GM23248 (cell line): ENCODE results near the gene NIN. TPM values are rescaled to one million over a fixed set of nuclear protein-coding genes. Genes with fewer than 3 reads are reported as not detected.

Source experiments
- DNase-seq: peaks from one replicate; pipeline ENCODE4 v3.0.0-alpha.2; 2015
- H2AFZ ChIP-seq: fragments of 200-600 bp; sonication (generic); 2 replicates; pipeline ENCODE4 v1.6.1; 2016; ENCODE audit warnings: antibody characterized with exemption
- H3F3A ChIP-seq: fragments of 200-600 bp; sonication (generic); 2 replicates; pipeline ENCODE4 v1.6.1; 2016; ENCODE audit warnings: mild to moderate bottlenecking, antibody characterized with exemption, mixed run types; ENCODE audit not compliant: insufficient read depth
- H3K27ac ChIP-seq: fragments of 200-600 bp; sonication (generic); 2 replicates; pipeline ENCODE4 v1.5.1; 2016; ENCODE audit warnings: mild to moderate bottlenecking
- H3K27me3 ChIP-seq: fragments of 200-600 bp; sonication (generic); replicated peaks from 2 replicates; pipeline ENCODE4 v1.6.1; 2016; ENCODE audit warnings: mild to moderate bottlenecking; ENCODE audit not compliant: insufficient read depth
- H3K36me3 ChIP-seq: fragments of 200-600 bp; sonication (generic); 2 replicates; pipeline ENCODE4 v1.6.1; 2016; ENCODE audit warnings: low read depth, mild to moderate bottlenecking
- H3K4me1 ChIP-seq: fragments of 200-600 bp; sonication (generic); 2 replicates; pipeline ENCODE4 v1.6.1; 2016; ENCODE audit warnings: mild to moderate bottlenecking; ENCODE audit not compliant: insufficient read depth
- H3K4me2 ChIP-seq: fragments of 200-600 bp; sonication (generic); one replicate; pipeline ENCODE4 v1.6.1; 2016; ENCODE audit warnings: mild to moderate bottlenecking; ENCODE audit not compliant: unreplicated experiment
- H3K4me3 ChIP-seq: fragments of 200-600 bp; sonication (generic); 2 replicates; pipeline ENCODE4 v1.5.1; 2016; ENCODE audit warnings: mild to moderate bottlenecking
- H3K79me2 ChIP-seq: fragments of 200-600 bp; sonication (generic); 2 replicates; pipeline ENCODE4 v1.6.1; 2016; ENCODE audit warnings: mild to moderate bottlenecking; ENCODE audit not compliant: insufficient read depth
- H3K9ac ChIP-seq: fragments of 200-600 bp; sonication (generic); 2 replicates; pipeline ENCODE4 v1.6.1; 2016; ENCODE audit warnings: mild to moderate bottlenecking
- H3K9me2 ChIP-seq: fragments of 200-600 bp; sonication (generic); 2 replicates; pipeline ENCODE4 v1.6.1; 2016; ENCODE audit warnings: mixed run types, mild to moderate bottlenecking, moderate library complexity; ENCODE audit not compliant: insufficient read depth
- H3K9me3 ChIP-seq: fragments of 200-600 bp; sonication (generic); one replicate; pipeline ENCODE4 v1.6.1; 2017; ENCODE audit warnings: low read depth
- H4K20me1 ChIP-seq: fragments of 200-600 bp; sonication (generic); 2 replicates; pipeline ENCODE4 v1.6.0; 2016; ENCODE audit not compliant: insufficient read depth
- EZH2 ChIP-seq: fragments of 200-600 bp; sonication (generic); IDR thresholded peaks from 2 replicates; pipeline ENCODE4 v1.6.1; 2018; ENCODE audit warnings: antibody characterized with exemption, mild to moderate bottlenecking; ENCODE audit not compliant: insufficient read depth, poor library complexity, severe bottlenecking
- EZH2phosphoT487 ChIP-seq: fragments of 200-600 bp; sonication (generic); IDR thresholded peaks from 2 replicates; pipeline ENCODE4 v1.6.1; 2018; ENCODE audit warnings: antibody characterized with exemption, moderate library complexity, mild to moderate bottlenecking, low read depth; ENCODE audit not compliant: insufficient read depth
- WGBS, 2 experiments: methylation state at CpG; one replicate each; pipeline ENCODE4 v1.1.6; 2015 to 2017; ENCODE audit warnings: low lambda C conversion rate in 2 of 2, low coverage in 1 of 2; ENCODE audit errors: missing lambda C conversion rate in 2 of 2; 5-methylcytosine and 5-hydroxymethylcytosine counted together
- in situ Hi-C: fragments of 300-500 bp; cut with MboI; formaldehyde crosslinking; loops from 2 replicates; pipeline ENCODE4 v1.15.0; 2020
- polyA plus RNA-seq: library from polyadenylated mRNA; unstranded; fragments of >200 nt; fragmentation: Nextera tagmentation; extraction: Ambion mirVana; gene quantifications from 2 replicates; pipeline ENCODE4 v1.2.1, GENCODE V29; 2016
- total RNA-seq: library from RNA; depleted of rRNA; stranded (reverse); fragments of >200 nt; shearing (Covaris generic); gene quantifications from 2 replicates; pipeline ENCODE4 v1.2.3, GENCODE V29; 2014

The NIN gene
- total and polyA plus RNA-seq, 2 experiments from 2014 or later, result 17.0 to 33.3 TPM

DNA sequence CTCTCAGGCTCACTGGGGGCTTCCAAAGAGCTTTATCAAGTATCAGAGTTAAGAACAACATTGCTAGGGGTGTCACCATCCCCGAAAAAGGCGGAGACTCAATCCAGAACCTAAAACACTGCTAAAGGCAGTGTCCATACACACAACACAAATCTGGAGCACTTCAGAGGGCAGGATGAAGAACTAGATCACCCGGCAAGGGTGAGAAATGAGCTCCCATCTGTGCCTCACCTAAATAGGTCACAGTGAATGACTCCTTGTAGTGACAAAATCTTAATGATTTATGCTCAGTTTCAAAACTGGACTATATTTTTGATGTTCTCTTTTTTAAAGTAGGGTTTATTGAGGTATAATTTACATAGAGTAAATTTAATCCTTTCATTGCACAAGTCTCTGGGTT lies 25.6 kb downstream of the NIN start:
- Histone ChIP-seq H3F3A (peaks cover 57% of the 10 kb centered on the region), H3K9me2 (no peaks in the 10 kb centered on the region), H2AFZ (no peak overlapping the region), H3K79me2 (peaks cover 40% of the 10 kb centered on the region), H3K9me3 (no peaks in the 10 kb centered on the region), H3K4me3 (no peak overlapping the region), H3K27ac (0 out of 2 replicates have a peak overlapping the region, but pooled peaks have one; percentile 67), H3K9ac (no peak overlapping the region), H3K4me2 (no peak overlapping the region), H3K4me1 (peaks cover 43% of the 10 kb centered on the region), H3K27me3 (no peaks in the 10 kb centered on the region), H4K20me1 (no peaks in the 10 kb centered on the region), H3K36me3 (no peaks in the 10 kb centered on the region)
- WGBS, 2 experiments, result 94 to 100% methylated on average over 3 of the region's 3 CpGs
- TF ChIP-seq EZH2, result no peak
- no peak for TF ChIP-seq EZH2phosphoT487
- no peak for DNase-seq
- in situ Hi-C loops, result no loop called here

DNA sequence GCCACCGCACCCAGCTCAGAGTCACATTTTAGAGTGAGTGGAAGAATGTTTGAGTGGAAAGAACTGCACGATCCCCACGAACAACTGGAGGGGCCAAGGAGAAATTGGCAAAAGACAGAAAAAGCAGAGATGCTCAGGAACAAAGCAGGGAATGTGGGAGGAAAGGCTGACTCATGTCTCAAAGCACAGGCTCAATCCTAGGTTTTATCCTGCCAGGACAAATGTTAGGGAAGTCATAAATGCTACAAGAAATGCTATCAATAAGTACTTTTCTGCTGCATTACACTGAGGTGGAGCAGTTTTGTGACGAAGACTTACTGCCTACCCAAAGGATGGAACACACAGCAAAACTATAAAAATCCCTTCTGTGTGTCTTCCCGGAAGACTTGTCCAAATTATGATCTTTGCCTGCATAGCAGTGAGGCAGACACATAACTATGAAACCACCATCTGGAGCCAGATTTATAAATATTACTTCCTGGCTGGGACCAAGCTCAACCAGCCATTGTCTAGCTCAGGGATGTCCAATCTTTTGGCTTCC lies 26.7 kb downstream of the NIN start:
- peak overlapping the region; percentile 16; the same call in 1 of the 2 replicates for H2AFZ ChIP-seq
- in situ Hi-C loops, result no loop called here

DNA sequence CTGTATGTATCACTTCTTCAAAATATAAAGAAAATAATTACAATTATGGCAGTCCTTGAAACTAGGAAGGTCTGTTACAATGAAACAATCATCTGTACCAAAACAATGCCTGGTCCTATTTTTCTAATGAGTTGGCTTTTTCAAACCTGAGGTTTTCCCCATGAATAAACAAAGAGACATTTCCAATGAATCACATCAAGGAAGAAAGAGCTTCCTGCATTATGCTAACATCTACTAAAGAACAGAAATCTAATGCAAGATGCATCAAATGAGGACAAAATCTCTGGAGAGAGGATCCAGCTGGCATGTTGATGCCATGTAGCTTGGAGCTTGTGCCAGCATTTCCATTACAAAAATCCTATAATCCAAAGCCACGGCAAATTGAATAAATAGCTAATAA lies 29.3 kb downstream of the NIN start:
- H3K4me1 ChIP-seq, result peaks cover 52% of the 10 kb centered on the region
- H3K79me2 ChIP-seq, result peaks cover 21% of the 10 kb centered on the region
- in situ Hi-C loops, result no loop called here
- H2AFZ ChIP-seq, result no peak overlapping the region
- H3K4me2 ChIP-seq, result peak overlapping the region; percentile 61
- no peaks in the 10 kb centered on the region for H3K36me3 ChIP-seq
- no peaks in the 10 kb centered on the region for H3K9me2 ChIP-seq
- no peaks in the 10 kb centered on the region for H3K9me3 ChIP-seq
- no peak for TF ChIP-seq EZH2phosphoT487
- H3K27me3 ChIP-seq, result no peaks in the 10 kb centered on the region
- peaks cover 55% of the 10 kb centered on the region for H3F3A ChIP-seq
- WGBS, 2 experiments, result 39 to 48% methylated on average over 1 of the region's 1 CpG
- peak overlapping the region; percentile 77 for H3K27ac ChIP-seq
- no peak overlapping the region; the same call in 1 of the 2 replicates for H3K4me3 ChIP-seq
- H3K9ac ChIP-seq, result peak overlapping the region; percentile 29
- no peaks in the 10 kb centered on the region for H4K20me1 ChIP-seq
- DNase-seq, result peak; percentile 76

More for the DNA sequence above, 26.7 kb downstream of the NIN start:
- peak overlapping the region; percentile 57 for H3K4me2 ChIP-seq
- H3F3A ChIP-seq, result peaks cover 59% of the 10 kb centered on the region
- H3K36me3 ChIP-seq, result no peaks in the 10 kb centered on the region
- 2 to 4% methylated on average over 5 of the region's 5 CpGs for WGBS, 2 experiments
- H3K79me2 ChIP-seq, result peaks cover 39% of the 10 kb centered on the region
- peak overlapping the region; percentile 67 for H3K27ac ChIP-seq
- H3K4me1 ChIP-seq, result peaks cover 52% of the 10 kb centered on the region
- H3K9me3 ChIP-seq, result no peaks in the 10 kb centered on the region
- peak; percentile 79 for DNase-seq
- no peaks in the 10 kb centered on the region for H3K9me2 ChIP-seq
- peak overlapping the region; percentile 19; the same call in 1 of the 2 replicates for H3K4me3 ChIP-seq
- H3K27me3 ChIP-seq, result no peaks in the 10 kb centered on the region
- H4K20me1 ChIP-seq, result no peaks in the 10 kb centered on the region
- H3K9ac ChIP-seq, result peak overlapping the region; percentile 7; the same call in 1 of the 2 replicates
- TF ChIP-seq EZH2 (no peak), EZH2phosphoT487 (no peak)

DNA sequence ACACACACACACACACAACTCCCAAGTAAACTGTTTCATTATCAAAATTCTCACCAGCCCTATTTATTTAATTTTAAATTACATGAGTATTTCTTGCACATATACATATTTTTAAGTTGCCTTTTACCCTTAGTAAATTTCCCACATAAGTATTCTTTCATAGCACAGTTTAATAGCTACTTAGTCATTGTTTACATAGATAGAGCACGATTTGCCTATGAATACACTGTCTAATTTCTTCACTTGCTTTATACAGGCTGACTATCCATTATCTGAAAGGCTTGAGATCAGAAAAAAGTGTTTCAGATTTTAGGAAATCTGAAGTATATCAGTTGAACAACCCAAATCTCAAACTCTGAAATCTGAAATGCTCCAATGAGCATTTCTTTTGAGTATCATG lies 30.9 kb downstream of the NIN start:
- Histone ChIP-seq H3F3A (peaks cover 40% of the 10 kb centered on the region), H3K79me2 (peaks cover 34% of the 10 kb centered on the region), H3K27ac (no peak overlapping the region), H3K9me3 (no peaks in the 10 kb centered on the region), H3K9me2 (no peaks in the 10 kb centered on the region), H3K9ac (no peak overlapping the region), H3K27me3 (no peaks in the 10 kb centered on the region), H3K4me1 (peaks cover 41% of the 10 kb centered on the region), H2AFZ (no peak overlapping the region), H3K4me2 (no peak overlapping the region), H3K4me3 (no peak overlapping the region), H3K36me3 (no peaks in the 10 kb centered on the region), H4K20me1 (no peaks in the 10 kb centered on the region)
- in situ Hi-C loops, result no loop called here
- no peak for TF ChIP-seq EZH2
- TF ChIP-seq EZH2phosphoT487, result no peak
- 9 to 18% methylated on average over 1 of the region's 1 CpG for WGBS, 2 experiments
- DNase-seq, result peak; percentile 65
